Spleen (tissue), 7 donors: Measurements from ENCODE around the gene MYO18B.

ENCODE experiments used
- CTCF ChIP-seq, 11 experiments: fragments of 200-600 bp in 7 of 11; fragments of 450-650 bp in 4 of 11; sonication (generic) in 4 of 11; IDR thresholded peaks in 8 of 11; conservative IDR thresholded peaks in 3 of 11; 1 replicate in 7 of 11; 2 replicates in 4 of 11; pipeline versions ENCODE4 v1.4.0 to v1.8.0; 2016 to 2021; ENCODE audit warnings: antibody characterized with exemption in 11 of 11, inconsistent platforms in 4 of 11, mild to moderate bottlenecking in 1 of 11
- POLR2A ChIP-seq, 3 donors: fragments of 450-650 bp; IDR thresholded peaks; one replicate each; pipeline ENCODE4 v1.5.1; 2017; ENCODE audit warnings: antibody characterized with exemption in 3 of 3, mild to moderate bottlenecking in 1 of 3
- donor health status: DM: no; HTN: no; CAD: no; lungs with moderate emphysema.
- donor health status: DM: no; HTN: no; CAD: no.
- donor health status: DM: no; HTN: no; CAD: no.

GRCh38 chr22:25814685-25815084 lies 72.7 kb downstream of the MYO18B start:
- TF ChIP-seq CTCF (IDR thresholded peaks at IDR 0.05 in 8 of 11, conservative IDR thresholded peaks at IDR 0.05 in 3 of 11) (no peak), POLR2A (IDR thresholded peaks at IDR 0.05) (no peak)
